Stimulated activated CD4-positive, alpha-beta T cell treated with anti-CD3 and anti-CD28 coated beads, TNF-alpha, amount 100 ng/mL, for 24 hours (primary cell): Measurements from ENCODE around the gene GPC5.
"Not testable (repeated sequence)": the region's sequence is repeated elsewhere in the genome, so short reads cannot be mapped to it uniquely, and the experiment has no call there.

Source experiments
- DNase-seq, 3 experiments: peaks; one replicate each; pipeline ENCODE4 v3.0.0-alpha.2; 2020; ENCODE audit warnings: low read depth in 3 of 3

Gene GPC5

GRCh38 chr13:91771229-91771628 lies 372.8 kb downstream of the GPC5 start:
- no peak for DNase-seq

DNA sequence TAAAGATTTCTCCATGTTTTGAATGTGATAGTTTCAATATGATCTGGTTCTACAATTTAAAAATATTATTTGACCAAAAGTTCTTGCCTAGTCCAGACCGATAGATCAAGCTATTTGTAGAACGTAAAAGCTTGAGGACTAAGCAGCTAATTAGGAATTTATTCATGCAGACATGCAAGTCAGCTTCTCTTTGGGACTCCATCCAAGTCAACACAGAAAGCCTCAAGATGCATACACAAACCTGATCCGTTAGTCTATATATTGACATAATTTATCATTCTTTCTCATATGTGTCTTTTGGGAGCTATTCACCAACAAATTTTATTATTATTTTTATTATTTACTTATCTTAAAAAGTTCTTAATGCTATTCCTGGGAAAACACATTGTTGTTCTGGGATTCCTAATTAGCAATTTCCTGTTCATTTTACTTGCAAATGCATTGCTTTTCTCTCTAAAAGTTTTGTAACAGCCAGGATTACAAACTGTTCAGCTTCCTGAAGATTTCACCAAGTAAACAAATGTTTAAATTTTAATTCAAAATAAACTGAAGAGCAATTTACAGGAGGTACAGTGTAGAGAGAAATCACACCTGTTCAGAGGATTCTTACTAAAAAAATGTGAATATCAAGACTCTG lies 375.3 kb downstream of the GPC5 start:
- no peak for DNase-seq

DNA sequence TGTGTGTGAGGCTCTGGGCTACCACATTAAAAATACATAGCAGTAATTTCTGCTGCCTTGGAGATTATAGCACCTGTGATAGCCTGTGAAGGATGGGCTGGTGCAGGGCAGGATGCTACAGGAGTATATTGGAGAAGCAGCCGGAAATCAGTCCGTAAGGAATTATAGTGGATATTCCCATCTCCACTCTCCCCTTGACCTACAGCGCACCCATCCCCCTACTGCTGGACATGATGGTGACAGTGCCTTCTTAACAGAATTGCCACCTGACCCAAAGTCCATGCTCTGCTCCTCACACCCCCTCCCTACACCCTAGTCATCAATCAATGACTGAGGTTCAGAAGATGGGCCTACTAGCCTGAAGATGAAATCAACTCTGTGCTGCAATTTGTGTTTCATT lies 376.0 kb downstream of the GPC5 start:
- no peak for DNase-seq

- no peak for DNase-seq
Measured at GRCh38 chr13:91776611-91777193, 378.3 kb downstream of the GPC5 start.

GRCh38 chr13:91778123-91778522 lies 379.7 kb downstream of the GPC5 start:
- DNase-seq = no peak

GRCh38 chr13:91781982-91782691 lies 383.7 kb downstream of the GPC5 start:
- not testable (repeated sequence) for DNase-seq

GRCh38 chr13:91785431-91786119 lies 387.2 kb downstream of the GPC5 start:
- DNase-seq = no peak

DNA sequence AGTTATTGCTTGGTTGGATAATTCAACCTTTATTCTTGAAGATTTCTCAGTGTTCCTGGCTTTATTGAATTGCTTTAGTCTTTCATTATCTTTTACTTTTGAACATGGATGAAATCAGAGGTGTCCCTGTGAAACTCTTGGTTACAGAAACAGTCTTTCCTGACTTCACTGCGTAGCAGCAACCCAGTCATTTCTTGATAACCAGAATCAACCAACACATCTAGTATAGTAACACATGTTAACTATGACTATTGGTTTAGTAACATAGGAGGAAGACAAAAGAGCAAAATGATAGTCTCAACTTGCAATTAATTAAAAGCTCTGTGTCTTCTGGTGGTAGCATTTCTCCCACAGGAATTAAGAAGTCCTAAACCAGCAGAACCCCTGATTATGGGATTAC lies 393.6 kb downstream of the GPC5 start:
- DNase-seq = no peak

GRCh38 chr13:91797567-91797966 lies 399.1 kb downstream of the GPC5 start:
- DNase-seq = no peak

DNA sequence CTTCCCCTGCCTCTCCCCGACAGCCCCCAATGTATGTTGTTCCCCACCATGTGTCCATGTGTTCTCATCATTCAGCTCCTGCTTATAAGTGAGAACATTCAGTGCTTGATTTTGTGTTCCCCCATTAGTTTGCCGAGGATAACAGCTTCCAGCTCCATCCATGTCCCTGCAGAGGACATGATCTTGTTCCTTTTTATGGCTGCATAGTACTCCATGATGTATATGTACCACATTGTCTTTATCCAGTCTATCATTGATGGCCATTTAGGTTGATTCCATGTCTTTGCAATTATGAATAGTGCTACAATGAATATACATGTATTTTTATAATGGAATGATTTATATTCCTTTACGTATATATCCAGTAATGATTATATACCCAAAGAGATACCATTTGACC lies 399.9 kb downstream of the GPC5 start:
- not testable (repeated sequence) for DNase-seq

- not testable (repeated sequence) for DNase-seq
Measured at GRCh38 chr13:91801772-91802171, 403.4 kb downstream of the GPC5 start.

DNA sequence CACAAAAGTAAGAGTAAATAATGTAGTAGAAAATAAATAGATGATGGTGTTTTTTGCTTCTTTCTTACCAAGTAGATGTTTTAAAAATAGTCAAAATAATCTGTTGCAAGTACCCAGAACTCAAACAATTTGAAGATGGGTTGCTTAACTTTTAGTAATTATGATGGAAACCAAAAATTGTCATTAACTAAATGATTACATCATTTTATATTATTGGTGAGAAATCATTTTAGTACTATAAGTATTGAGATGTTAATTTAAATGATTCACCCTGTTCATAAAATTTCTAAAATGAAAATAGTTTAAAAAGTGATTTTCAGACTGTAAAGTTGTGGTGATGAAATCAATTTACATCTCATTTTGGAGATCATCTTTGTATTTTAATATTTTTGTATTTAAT lies 404.5 kb downstream of the GPC5 start:
- no peak for DNase-seq

DNA sequence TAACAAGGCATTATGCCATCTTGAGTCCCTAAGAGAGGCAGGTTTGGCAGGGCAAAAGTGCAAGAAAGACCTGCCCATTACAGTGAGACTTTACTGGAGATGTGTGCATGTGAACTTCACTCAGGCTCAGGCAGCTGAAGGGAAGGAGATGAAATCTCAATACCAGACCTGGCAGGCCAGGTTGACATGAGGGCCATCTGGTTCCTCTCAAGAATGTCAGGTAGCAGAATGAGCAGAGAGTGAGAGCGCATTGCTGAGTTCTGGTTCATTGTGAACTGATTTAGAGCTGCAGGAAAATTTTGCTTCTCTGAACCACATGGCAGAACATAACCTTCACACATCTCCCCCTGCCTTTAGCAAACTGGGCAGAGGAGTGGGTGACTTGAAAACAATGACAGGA lies 406.3 kb downstream of the GPC5 start:
- DNase-seq = no peak

- DNase-seq = no peak
Measured at GRCh38 chr13:91805605-91806004, 407.2 kb downstream of the GPC5 start.

DNA sequence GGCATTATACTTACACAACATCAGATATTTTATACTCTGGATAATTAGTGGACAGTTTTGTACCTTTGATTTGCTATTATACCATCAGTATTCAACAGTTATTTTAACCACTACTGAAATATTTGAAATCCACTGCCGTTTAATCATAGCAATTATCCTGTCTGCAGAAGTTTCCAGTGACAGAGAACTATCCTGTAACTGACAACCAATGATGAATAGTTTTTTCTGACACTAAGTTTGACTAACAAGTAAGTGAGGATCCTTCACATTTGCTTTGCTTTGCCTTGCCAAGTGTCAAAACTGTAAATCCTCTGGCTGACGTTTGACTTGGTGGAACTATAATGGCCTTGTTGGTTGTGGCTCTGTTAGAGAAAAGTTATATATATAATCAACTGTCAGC lies 410.7 kb downstream of the GPC5 start:
- DNase-seq = no peak

DNA sequence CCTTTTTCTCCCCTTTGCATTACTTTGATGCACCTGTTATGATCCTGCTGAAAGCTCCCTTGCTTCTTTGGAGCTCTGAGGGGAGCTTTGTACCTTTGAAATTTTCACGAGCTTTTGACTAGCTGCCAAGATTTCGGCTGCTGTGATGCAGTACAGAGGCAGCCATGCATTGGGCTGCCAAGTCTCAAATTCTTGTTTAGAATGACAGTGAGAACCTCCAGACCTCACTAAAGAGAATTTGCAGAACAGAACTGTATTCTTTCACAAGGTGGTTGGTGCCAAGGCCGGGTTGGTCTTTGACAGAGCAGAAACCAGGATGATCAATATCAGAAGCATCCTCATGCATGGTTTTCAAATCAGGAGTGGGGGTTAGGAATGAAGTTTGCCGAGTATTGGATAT lies 414.8 kb downstream of the GPC5 start:
- DNase-seq = no peak

GRCh38 chr13:91816263-91816807 lies 417.9 kb downstream of the GPC5 start:
- no peak for DNase-seq

GRCh38 chr13:91817250-91817649 lies 418.8 kb downstream of the GPC5 start:
- no peak for DNase-seq

DNA sequence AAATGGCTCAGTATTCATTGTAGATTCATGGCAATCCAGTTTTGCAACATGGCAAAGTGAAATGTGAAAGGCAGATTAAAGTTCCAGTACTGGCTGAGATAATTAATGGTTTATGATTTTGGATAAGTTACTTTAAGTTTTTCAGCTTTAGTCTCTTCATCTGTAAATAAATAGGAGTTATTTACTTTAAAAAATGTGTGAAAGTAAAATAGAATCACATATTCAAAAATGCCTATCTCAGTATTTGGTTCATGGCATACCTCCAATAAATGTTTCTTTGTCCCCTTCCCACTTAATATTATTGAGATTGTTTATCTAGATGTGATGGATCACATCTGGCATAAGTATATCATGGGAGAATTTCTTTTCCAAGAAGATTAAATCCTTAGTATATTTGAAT lies 426.0 kb downstream of the GPC5 start:
- no peak for DNase-seq

GRCh38 chr13:91825516-91825915 lies 427.1 kb downstream of the GPC5 start:
- no peak for DNase-seq

GRCh38 chr13:91836553-91836952 lies 438.1 kb downstream of the GPC5 start:
- DNase-seq = no peak

- no peak for DNase-seq
Measured at GRCh38 chr13:91845612-91846011, 447.2 kb downstream of the GPC5 start.
